Measurements from ENCODE around the gene CADPS2. TPM values are rescaled to one million over a fixed set of nuclear protein-coding genes. Genes with fewer than 3 reads are reported as not detected.

Gene CADPS2
- total and polyA plus RNA-seq, 2 donors (not counting 1 experiment from before 2014, with no cell fraction given) = not detected

GRCh38 chr7:122758501-122758900 is 127.8 kb downstream of the CADPS2 start:
- Histone ChIP-seq H3K36me3 (replicated peaks in 1 of 2; ENCODE audit: control extremely low read depth in 1 of 2, control insufficient read depth in 1 of 2, extremely low read depth in 1 of 2, insufficient read depth in 2 of 2, low read length in 1 of 2) (no peaks in the 10 kb centered on the region), H3K9ac (ENCODE audit: low read length) (no peak overlapping the region), H3K4me2 (replicated peaks; ENCODE audit: low read depth, low read length, poor library complexity, severe bottlenecking) (no peak overlapping the region), H3K9me3 (ENCODE audit: control extremely low read depth in 1 of 3, control insufficient read depth in 2 of 3, insufficient read depth in 1 of 3, low read length in 2 of 3) (no peaks in the 10 kb centered on the region), H3K79me2 (ENCODE audit: control insufficient read depth, insufficient read depth, low read length) (no peaks in the 10 kb centered on the region), H4K20me1 (ENCODE audit: control insufficient read depth, insufficient read depth, low read length, poor library complexity, severe bottlenecking) (no peaks in the 10 kb centered on the region), H3K4me3 (ENCODE audit: control extremely low read depth in 1 of 5, extremely low read depth in 1 of 5, insufficient read depth in 1 of 5, low read depth in 2 of 5, low read length in 4 of 5) (no peak overlapping the region), H2AFZ (ENCODE audit: insufficient read depth, low read depth, low read length, poor library complexity, severe bottlenecking) (no peak overlapping the region), H3K4me1 (ENCODE audit: control insufficient read depth in 2 of 2, insufficient read depth in 2 of 2, low read length in 2 of 2) (no peaks in the 10 kb centered on the region), H3K27ac (ENCODE audit: low read length in 2 of 2) (no peak overlapping the region), H3K27me3 (replicated peaks in 1 of 4; ENCODE audit: control extremely low read depth in 1 of 4, control insufficient read depth in 3 of 4, insufficient read depth in 4 of 4, low read length in 3 of 4) (no peaks in the 10 kb centered on the region)
- Mint-ChIP-seq H3K9me3 (ENCODE audit: insufficient read depth) (no peaks in the 10 kb centered on the region), H3K4me3 (no peak overlapping the region), H3K4me1 (no peaks in the 10 kb centered on the region), H3K27me3 (no peaks in the 10 kb centered on the region), H3K27ac (no peak overlapping the region)
- POLR2A ChIA-PET = no interaction called here
- intact Hi-C loops (cut with micrococcal nuclease) = no loop called here
- no peak for DNase-seq
- CTCF ChIA-PET = no interaction called here
- ATAC-seq (ENCODE audit: low read depth) = no peak
- WGBS (ENCODE audit: insufficient coverage) = no CpG with 5 or more reads among the region's 1 CpG
- TF ChIP-seq CTCF (IDR thresholded peaks at IDR 0.05) (no peak), EZH2 (IDR thresholded peaks at IDR 0.05; ENCODE audit: borderline replicate concordance, insufficient read depth, low read depth, low read length, poor library complexity, severe bottlenecking) (no peak)

GRCh38 chr7:122756860-122757259 is 129.4 kb downstream of the CADPS2 start:
- no peaks in the 10 kb centered on the region for H3K79me2 ChIP-seq (ENCODE audit: control insufficient read depth, insufficient read depth, low read length)
- H3K4me3 Mint-ChIP-seq = no peak overlapping the region
- DNase-seq (no peak), ATAC-seq (ENCODE audit: low read depth) (no peak)
- H3K4me3 ChIP-seq (ENCODE audit: control extremely low read depth in 1 of 5, extremely low read depth in 1 of 5, insufficient read depth in 1 of 5, low read depth in 2 of 5, low read length in 4 of 5) = no peak overlapping the region
- intact Hi-C loops (cut with micrococcal nuclease) = no loop called here
- no peaks in the 10 kb centered on the region for H3K4me1 ChIP-seq (ENCODE audit: control insufficient read depth in 2 of 2, insufficient read depth in 2 of 2, low read length in 2 of 2)
- H3K9me3 ChIP-seq (ENCODE audit: control extremely low read depth in 1 of 3, control insufficient read depth in 2 of 3, insufficient read depth in 1 of 3, low read length in 2 of 3) = no peaks in the 10 kb centered on the region
- no peaks in the 10 kb centered on the region for H3K27me3 Mint-ChIP-seq
- no peak overlapping the region for H3K9ac ChIP-seq (ENCODE audit: low read length)
- no peak overlapping the region for H3K27ac Mint-ChIP-seq
- WGBS (ENCODE audit: insufficient coverage) = no CpG with 5 or more reads among the region's 1 CpG
- ChIA-PET POLR2A (no interaction called here), CTCF (no interaction called here)
- no peak overlapping the region for H2AFZ ChIP-seq (ENCODE audit: insufficient read depth, low read depth, low read length, poor library complexity, severe bottlenecking)
- H3K27me3 ChIP-seq (replicated peaks in 1 of 4; ENCODE audit: control extremely low read depth in 1 of 4, control insufficient read depth in 3 of 4, insufficient read depth in 4 of 4, low read length in 3 of 4) = no peaks in the 10 kb centered on the region
- no peaks in the 10 kb centered on the region for H4K20me1 ChIP-seq (ENCODE audit: control insufficient read depth, insufficient read depth, low read length, poor library complexity, severe bottlenecking)
- TF ChIP-seq CTCF (IDR thresholded peaks at IDR 0.05) (no peak), EZH2 (IDR thresholded peaks at IDR 0.05; ENCODE audit: borderline replicate concordance, insufficient read depth, low read depth, low read length, poor library complexity, severe bottlenecking) (no peak)
- H3K36me3 ChIP-seq (replicated peaks in 1 of 2; ENCODE audit: control extremely low read depth in 1 of 2, control insufficient read depth in 1 of 2, extremely low read depth in 1 of 2, insufficient read depth in 2 of 2, low read length in 1 of 2) = no peaks in the 10 kb centered on the region
- no peaks in the 10 kb centered on the region for H3K4me1 Mint-ChIP-seq
- no peak overlapping the region for H3K4me2 ChIP-seq (replicated peaks; ENCODE audit: low read depth, low read length, poor library complexity, severe bottlenecking)
- H3K27ac ChIP-seq (ENCODE audit: low read length in 2 of 2) = no peak overlapping the region
- no peaks in the 10 kb centered on the region for H3K9me3 Mint-ChIP-seq (ENCODE audit: insufficient read depth)
